GM18502 (cell line): ENCODE results near the gene PITRM1.
"Not testable (repeated sequence)": the region's sequence is repeated elsewhere in the genome, so short reads cannot be mapped to it uniquely, and the experiment has no call there.

Experiments used
- ATAC-seq: cut with Tn5 transposase; IDR thresholded peaks from one replicate; pipeline ENCODE4 v1.9.1; 2021; ENCODE audit warnings: mild to moderate bottlenecking; ENCODE audit not compliant: unreplicated experiment, poor library complexity

PITRM1 gene

DNA sequence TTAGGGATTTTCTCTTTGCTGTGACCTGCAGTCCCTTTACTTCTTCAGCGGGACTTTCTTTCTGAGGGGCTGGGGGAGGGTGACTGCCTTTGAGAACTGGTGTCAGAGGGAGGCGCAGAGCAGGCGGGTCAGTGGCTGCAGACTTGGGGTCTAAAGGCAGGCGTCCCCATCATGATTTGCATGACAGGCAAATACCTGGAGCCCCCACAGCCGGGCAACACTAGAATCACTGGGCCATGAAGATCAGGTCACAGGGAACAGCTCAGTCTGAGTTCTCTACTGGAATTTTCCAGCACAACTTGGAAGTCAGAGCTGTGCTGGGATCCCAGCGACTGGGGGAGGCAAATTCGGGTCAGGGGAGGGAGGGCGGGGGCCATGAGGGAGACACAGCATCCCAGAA lies 29.2 kb upstream of the PITRM1 start:
- no peak for ATAC-seq

GRCh38 chr10:3199488-3199887 lies 26.9 kb upstream of the PITRM1 start:
- no peak for ATAC-seq

GRCh38 chr10:3198900-3199299 lies 26.3 kb upstream of the PITRM1 start:
- no peak for ATAC-seq

DNA sequence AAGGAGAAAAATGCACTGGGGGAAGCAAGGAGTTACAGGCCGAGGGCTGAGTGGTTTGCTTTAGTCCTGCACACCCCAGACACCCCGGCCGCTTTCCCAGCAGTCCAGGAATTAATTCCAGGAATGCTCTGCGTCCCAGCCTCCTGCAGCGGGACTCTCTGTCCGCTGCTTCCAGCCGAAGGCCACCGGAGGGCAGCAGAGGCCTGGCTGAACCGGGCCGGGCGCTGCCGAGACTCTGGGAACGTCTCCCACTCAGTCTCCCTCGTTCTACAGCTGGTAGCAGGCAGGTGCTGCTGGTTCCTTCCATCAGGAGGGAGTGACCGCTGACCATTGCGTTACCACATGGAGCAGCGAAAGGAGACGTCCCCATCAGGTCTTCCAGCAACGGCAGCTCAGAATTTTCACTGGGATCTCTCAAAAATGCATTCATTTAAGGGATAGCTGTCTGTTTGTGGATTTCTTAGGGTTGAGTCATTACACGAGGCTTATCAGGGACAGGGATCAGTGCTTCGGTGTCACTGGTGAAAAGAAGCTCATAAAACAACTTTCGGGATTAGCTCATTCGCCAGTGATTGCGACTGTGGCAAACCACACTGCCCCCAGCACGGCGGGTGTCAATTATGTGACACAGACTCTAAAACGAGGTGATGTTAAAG lies 24.9 kb upstream of the PITRM1 start:
- peak; percentile 93 for ATAC-seq

DNA sequence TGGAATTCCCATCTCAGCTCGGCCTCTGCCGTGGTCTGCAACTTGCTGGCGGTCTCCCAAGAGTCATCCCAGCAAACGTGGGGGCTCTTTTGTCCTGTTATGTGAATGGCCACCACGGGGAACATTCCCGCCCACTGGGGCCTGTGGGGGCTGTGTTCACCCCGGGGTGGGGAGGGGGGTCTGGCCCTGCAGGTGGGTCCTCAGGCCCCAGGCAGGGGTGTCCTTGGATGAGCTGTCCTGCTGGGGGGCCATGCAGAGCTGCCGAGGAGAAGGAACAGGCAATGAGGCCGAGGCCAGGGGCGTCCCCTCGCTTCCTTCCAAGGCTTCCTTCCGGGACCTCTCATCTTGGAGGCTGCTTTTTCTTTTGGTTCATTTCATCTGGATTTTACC lies 24.4 kb upstream of the PITRM1 start:
- no peak for ATAC-seq

GRCh38 chr10:3196482-3196881 lies 23.9 kb upstream of the PITRM1 start:
- no peak for ATAC-seq

- ATAC-seq = no peak
Measured at GRCh38 chr10:3195726-3196125, 23.1 kb upstream of the PITRM1 start.

GRCh38 chr10:3195286-3195685 lies 22.7 kb upstream of the PITRM1 start:
- ATAC-seq = no peak

GRCh38 chr10:3194871-3195270 lies 22.3 kb upstream of the PITRM1 start:
- ATAC-seq = no peak

DNA sequence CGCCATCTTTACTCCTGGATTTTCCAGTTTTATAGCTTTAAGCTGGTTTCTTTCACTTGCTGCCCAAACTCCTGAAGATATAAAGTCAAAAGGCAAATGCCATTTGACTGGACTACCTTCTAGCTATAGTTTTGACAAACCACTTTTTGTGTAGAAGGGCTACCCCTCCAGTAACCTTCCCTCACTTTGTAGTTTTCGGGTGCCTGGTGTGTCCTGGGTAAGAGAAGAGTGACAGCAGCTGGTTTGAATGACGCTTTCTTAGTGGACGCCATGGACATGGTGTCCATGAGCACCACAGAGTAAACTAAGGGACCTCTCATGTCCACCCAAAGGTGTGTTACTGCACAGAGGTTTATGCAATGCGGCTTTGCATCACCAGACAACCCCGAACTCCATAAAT lies 21.2 kb upstream of the PITRM1 start:
- no peak for ATAC-seq

- no peak for ATAC-seq
Measured at GRCh38 chr10:3192856-3193635, 20.5 kb upstream of the PITRM1 start.

GRCh38 chr10:3190817-3191216 lies 18.2 kb upstream of the PITRM1 start:
- ATAC-seq = no peak

- not testable (repeated sequence) for ATAC-seq
Measured at GRCh38 chr10:3187229-3187628, 14.6 kb upstream of the PITRM1 start.

DNA sequence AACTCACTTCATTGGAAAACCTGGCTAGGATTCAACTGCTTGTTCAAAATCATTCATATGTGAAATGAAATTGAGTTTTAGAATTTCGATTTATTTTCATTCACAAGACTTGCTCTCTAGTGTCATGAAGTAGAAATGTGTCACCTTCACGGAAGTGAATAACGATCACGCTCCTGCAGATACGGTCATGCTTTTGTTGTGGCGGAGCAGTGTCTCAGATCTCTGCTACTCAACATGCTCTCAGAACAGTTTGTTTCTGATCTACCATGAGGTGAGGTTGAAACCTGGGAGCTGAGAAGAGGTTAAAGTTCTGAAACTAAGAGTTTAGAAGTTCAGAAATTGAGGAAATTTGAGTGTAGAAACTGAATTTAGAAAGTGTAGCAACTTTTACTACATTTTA lies 13.8 kb upstream of the PITRM1 start:
- no peak for ATAC-seq

DNA sequence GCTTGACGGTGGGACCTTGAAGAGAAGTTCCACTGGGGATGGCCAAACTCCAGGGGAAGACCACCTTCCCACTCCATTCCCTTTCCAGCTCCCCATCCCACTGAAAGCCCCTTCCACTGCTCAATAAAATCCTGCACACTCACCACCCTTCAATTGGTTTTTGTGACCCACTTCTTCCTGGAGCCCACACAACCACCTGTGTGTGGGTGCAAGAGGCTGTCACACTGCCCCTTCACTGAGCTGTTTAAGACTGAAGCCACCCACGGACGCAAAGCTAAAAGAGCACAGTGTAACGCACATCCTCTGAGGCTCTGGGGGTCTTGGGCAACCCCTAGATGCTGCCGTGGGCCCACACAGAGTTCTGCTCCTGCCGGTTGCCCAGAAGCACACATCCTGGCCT lies 12.8 kb upstream of the PITRM1 start:
- no peak for ATAC-seq

GRCh38 chr10:3180355-3181025 lies 7.9 kb upstream of the PITRM1 start:
- no peak for ATAC-seq

DNA sequence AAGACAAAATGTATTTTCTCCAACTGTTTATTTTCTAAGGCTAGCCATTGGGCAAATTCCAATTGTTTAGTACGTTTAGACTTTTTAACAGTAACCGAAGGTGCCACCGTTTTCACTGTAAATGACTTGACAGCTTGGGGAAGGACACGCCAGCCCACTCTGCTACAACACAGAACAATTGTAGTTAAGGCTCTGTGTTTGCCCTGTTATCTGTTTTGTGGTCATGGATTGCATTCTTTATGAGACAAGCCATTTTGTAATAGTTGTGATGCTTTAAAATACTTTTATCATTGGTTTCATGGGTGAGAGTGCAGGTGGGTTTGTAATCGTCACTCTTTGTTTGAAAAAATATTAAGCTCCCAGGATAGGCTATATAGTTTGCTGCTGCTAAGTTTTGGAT lies 6.6 kb upstream of the PITRM1 start:
- ATAC-seq = no peak

- ATAC-seq = peak; percentile 33
Measured at GRCh38 chr10:3178042-3178441, 5.5 kb upstream of the PITRM1 start.

DNA sequence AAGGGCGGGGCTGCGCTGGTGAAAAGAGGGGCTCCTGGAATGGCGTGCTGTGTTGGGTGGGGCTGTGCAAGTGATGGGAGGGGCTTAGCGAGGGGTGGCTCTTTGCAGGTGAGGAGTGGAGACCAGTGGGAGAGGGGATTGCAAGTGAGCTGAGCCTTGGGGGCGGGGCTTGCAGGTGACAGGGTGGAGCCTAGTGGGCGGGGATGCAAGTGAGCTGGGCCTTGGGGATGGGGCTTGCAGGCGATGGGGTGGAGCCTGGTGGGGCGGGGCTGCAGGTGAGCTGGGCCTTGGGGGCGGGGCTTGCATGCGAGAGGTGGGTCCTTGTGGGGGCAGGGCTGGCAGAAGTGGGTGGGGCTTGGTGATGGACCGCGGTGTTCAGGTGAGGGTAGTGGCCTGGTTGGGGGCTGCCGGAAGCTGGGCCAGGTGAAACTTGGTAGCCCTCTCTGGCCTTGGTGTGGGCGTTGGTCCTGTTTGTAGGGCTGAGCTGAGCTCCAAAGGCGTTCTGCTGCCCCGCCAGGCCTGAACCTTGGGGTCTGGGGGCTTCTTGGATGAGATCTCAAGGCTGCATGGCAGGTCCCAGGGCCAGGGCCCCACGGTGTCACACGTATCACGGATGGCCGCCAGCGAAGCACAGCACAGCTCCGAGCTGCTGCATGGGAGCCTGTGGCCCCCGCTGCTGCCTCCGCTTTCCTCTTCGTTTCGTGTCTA lies 743 bp upstream of the PITRM1 start:
- ATAC-seq = peak; percentile 41

- ATAC-seq = peak; percentile 0
Measured at GRCh38 chr10:3172081-3172445, 519 bp downstream of the PITRM1 start.

- ATAC-seq = not testable (repeated sequence)
Measured at GRCh38 chr10:3171488-3171887, 1.1 kb downstream of the PITRM1 start.
